ENCODE results near the gene GUCY1B1. TPM values are rescaled to one million over a fixed set of nuclear protein-coding genes. Genes with fewer than 3 reads are reported as not detected.

GUCY1B1 gene
- total RNA-seq, 4 donors from 2014 or later = 1.4 to 7.4 (median 3.6) TPM

DNA sequence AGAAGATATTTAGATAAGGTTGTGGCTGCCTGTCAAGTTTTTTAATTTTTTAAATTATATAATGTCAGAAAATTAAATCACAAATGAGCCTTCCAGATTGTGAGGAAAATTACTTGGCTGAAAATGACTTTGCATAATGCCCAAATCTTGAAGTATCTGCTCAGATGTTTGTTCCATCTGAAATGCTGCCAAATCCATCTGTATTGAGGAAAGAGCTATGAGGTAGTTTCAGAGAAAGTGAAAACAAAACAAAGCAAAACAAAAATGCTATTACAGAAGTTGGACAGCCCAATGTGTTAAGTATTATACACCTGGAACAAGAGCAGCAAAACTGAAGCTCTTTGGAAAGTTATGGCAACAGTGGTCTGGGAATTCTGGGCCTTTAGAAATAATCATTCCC, 23.3 kb upstream of the GUCY1B1 start:
- no peaks in the 10 kb centered on the region for H3K4me1 ChIP-seq
- intact Hi-C loops (cut with DNase I) = no loop called here
- no peaks in the 10 kb centered on the region for H3K27me3 ChIP-seq
- no peak overlapping the region for H3K4me3 ChIP-seq
- no peak for DNase-seq
- no peak overlapping the region for H3K27ac ChIP-seq
- H3K9me3 ChIP-seq = no peaks in the 10 kb centered on the region
- no peak for TF ChIP-seq POLR2A (IDR thresholded peaks at IDR 0.05)
- TF ChIP-seq, protein P1, sequence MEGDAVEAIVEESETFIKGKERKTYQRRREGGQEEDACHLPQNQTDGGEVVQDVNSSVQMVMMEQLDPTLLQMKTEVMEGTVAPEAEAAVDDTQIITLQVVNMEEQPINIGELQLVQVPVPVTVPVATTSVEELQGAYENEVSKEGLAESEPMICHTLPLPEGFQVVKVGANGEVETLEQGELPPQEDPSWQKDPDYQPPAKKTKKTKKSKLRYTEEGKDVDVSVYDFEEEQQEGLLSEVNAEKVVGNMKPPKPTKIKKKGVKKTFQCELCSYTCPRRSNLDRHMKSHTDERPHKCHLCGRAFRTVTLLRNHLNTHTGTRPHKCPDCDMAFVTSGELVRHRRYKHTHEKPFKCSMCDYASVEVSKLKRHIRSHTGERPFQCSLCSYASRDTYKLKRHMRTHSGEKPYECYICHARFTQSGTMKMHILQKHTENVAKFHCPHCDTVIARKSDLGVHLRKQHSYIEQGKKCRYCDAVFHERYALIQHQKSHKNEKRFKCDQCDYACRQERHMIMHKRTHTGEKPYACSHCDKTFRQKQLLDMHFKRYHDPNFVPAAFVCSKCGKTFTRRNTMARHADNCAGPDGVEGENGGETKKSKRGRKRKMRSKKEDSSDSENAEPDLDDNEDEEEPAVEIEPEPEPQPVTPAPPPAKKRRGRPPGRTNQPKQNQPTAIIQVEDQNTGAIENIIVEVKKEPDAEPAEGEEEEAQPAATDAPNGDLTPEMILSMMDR (IDR thresholded peaks at IDR 0.05) = no peak
- H3K36me3 ChIP-seq = no peaks in the 10 kb centered on the region

DNA sequence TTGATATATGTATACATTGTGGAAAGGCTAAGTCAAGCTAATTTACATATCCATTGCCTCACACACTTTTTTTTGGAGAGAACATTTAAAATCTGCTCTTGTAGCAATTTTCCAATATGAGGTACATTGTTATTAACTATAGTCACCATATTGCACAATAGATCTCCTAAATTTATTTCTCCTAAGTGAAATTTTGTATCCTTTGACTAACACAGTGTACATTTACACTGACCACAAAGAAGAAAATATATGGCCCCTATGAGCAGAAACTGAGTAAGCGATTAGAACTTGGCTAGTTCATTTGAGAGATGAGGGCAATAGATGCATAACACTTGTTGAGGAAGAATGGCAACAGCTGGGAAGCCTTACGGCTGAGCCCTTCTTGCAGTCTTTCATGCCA, 20.3 kb upstream of the GUCY1B1 start:
- intact Hi-C loops (cut with DNase I) = no loop called here
- Histone ChIP-seq H3K36me3 (no peaks in the 10 kb centered on the region), H3K9me3 (no peaks in the 10 kb centered on the region), H3K27me3 (no peaks in the 10 kb centered on the region), H3K27ac (no peak overlapping the region), H3K4me1 (no peaks in the 10 kb centered on the region), H3K4me3 (no peak overlapping the region)
- no peak for DNase-seq
- 86 to 94% methylated on average over 2 of the region's 2 CpGs for WGBS, 2 donors
- no peak for TF ChIP-seq POLR2A (IDR thresholded peaks at IDR 0.05)
- TF ChIP-seq, protein P1 (IDR thresholded peaks at IDR 0.05) = no peak

DNA sequence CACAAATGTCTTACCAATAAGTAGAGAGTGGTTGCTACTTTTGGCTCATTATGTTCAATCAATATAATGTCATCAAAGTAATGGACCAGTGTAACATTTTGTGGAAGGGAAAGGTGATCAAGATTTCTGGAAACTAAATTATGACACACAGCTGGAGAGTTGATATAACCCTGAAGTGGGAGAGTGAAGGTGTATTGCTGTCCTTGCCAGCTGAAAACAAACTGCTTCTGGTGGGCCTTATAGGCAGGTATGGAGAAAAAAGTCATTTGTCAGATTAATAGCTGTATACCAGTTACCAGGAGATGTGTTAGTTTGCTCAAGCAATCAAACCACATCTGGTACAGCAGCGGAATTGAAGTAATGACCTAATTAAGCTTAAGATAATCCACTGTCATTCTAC, 17.3 kb upstream of the GUCY1B1 start:
- H3K4me1 ChIP-seq = no peaks in the 10 kb centered on the region
- no peak overlapping the region for H3K4me3 ChIP-seq
- H3K27ac ChIP-seq = no peak overlapping the region
- WGBS, 2 donors = 81 to 100% methylated on average over 1 of the region's 1 CpG
- DNase-seq = no peak
- no peaks in the 10 kb centered on the region for H3K27me3 ChIP-seq
- intact Hi-C loops (cut with DNase I) = no loop called here
- no peaks in the 10 kb centered on the region for H3K9me3 ChIP-seq
- H3K36me3 ChIP-seq = no peaks in the 10 kb centered on the region
- TF ChIP-seq POLR2A (IDR thresholded peaks at IDR 0.05) = no peak
- TF ChIP-seq, protein P1 (IDR thresholded peaks at IDR 0.05) = no peak

DNA sequence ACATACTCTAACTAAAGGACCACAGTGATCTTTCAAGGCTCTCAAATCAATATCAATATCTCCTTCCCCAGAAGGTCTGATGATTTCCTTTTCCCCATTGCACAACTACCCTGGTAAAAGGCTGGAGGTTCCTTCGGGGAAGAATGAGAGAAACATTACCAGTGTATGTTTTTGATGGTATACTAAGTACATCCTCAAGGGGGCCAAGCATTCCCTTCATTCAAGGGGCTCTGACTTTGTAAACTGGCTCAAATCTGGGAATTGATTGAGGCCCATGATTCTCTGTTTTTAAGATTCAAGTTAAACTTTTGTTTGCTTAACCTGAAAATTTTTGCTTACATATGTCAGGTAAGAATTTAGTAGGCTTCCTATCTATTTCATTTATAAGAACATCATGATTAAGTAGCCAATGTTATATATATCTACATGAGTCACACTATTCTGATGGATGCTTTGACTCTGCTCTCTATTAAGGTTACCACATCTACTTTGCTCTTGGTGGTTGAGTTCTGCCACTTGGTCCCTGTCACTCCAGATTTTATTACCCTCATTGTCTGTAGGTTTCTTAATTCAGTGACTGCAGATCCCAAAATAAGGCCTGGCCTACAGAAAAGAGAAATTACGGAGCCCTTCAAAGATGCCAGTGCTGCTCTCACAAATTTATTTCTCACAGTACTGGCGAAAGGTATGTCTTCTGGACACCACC, 16.4 kb upstream of the GUCY1B1 start:
- DNase-seq = no peak
- no peaks in the 10 kb centered on the region for H3K9me3 ChIP-seq
- H3K27ac ChIP-seq = no peak overlapping the region
- no peaks in the 10 kb centered on the region for H3K4me1 ChIP-seq
- TF ChIP-seq, protein P1 (IDR thresholded peaks at IDR 0.05) = no peak
- no peaks in the 10 kb centered on the region for H3K27me3 ChIP-seq
- intact Hi-C loops (cut with DNase I) = no loop called here
- H3K4me3 ChIP-seq = no peak overlapping the region
- WGBS, 2 donors = 56 to 72% methylated on average over 3 of the region's 3 CpGs
- H3K36me3 ChIP-seq = no peaks in the 10 kb centered on the region

DNA sequence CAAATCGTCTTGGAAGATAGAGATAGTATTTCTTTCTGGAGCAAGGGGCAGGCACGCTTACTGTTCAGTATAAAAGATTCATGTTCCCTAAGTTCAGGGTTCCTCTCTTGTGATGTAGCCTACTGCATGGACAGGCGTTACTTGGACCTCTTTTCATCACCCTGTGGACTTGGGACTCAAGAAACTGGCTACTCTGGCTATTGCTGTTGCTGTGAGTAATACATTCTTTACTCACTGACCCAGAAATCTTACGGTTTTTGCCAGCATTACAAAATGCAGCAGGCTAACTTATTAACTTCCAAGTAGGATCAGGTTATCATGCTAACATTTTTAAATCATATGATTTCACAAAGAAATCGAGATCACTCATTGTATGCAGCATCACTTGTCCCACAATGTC, 12.8 kb upstream of the GUCY1B1 start:
- TF ChIP-seq, protein P1 (IDR thresholded peaks at IDR 0.05) = no peak
- TF ChIP-seq POLR2A (IDR thresholded peaks at IDR 0.05) = no peak
- Histone ChIP-seq H3K4me3 (no peak overlapping the region), H3K9me3 (no peaks in the 10 kb centered on the region), H3K4me1 (no peaks in the 10 kb centered on the region), H3K27ac (no peak overlapping the region), H3K36me3 (no peaks in the 10 kb centered on the region), H3K27me3 (no peaks in the 10 kb centered on the region)
- DNase-seq = no peak
- intact Hi-C loops (cut with DNase I) = no loop called here
- 67 to 71% methylated on average over 5 of the region's 5 CpGs for WGBS, 2 donors

Data from esophagus squamous epithelium (tissue), 5 donors.